ENCODE measurements around the gene RMC1. TPM values are rescaled to one million over a fixed set of nuclear protein-coding genes. Genes with fewer than 3 reads are reported as not detected.

RMC1 gene
- total RNA-seq, 2 experiments from 2014 or later, result 46.9 to 48.3 TPM

- H3K4me1 ChIP-seq (ENCODE audit: insufficient read depth, low read length), result peaks cover 28% of the 10 kb centered on the region
- Mint-ChIP-seq H3K27me3 (no peaks in the 10 kb centered on the region), H3K36me3 (ENCODE audit: low read depth) (peaks cover 82% of the 10 kb centered on the region), H3K27ac (no peak overlapping the region), H3K9me3 (no peaks in the 10 kb centered on the region), H3K4me1 (ENCODE audit: low read depth) (peaks cover 12% of the 10 kb centered on the region), H3K4me3 (no peak overlapping the region)
- intact Hi-C loops (cut with DNase I, micrococcal nuclease), result no loop called here
- DNase-seq, result no peak
- TF ChIP-seq CTCF (IDR thresholded peaks at IDR 0.05), result no peak
- H3K27me3 ChIP-seq (ENCODE audit: control insufficient read depth in 1 of 2, insufficient read depth in 2 of 2, low read length in 2 of 2), result no peaks in the 10 kb centered on the region
- ChIA-PET POLR2A (no interaction called here), CTCF (no interaction called here)
- peaks cover 55% of the 10 kb centered on the region for H3K36me3 ChIP-seq (ENCODE audit: insufficient read depth, low read length)
- H3K4me3 ChIP-seq (ENCODE audit: low read length), result no peak overlapping the region
- no peaks in the 10 kb centered on the region for H3K9me3 ChIP-seq (ENCODE audit: control insufficient read depth in 1 of 2, insufficient read depth in 1 of 2, low read length in 2 of 2)
- no peak overlapping the region for H3K27ac ChIP-seq (ENCODE audit: low read depth in 1 of 2, low read length in 2 of 2)
- no peak for ATAC-seq (ENCODE audit: poor library complexity)
Observed at GRCh38 chr18:23567671-23568070, 64.4 kb downstream of the RMC1 start.

GRCh38 chr18:23568281-23569138, 65.2 kb downstream of the RMC1 start:
- POLR2A ChIA-PET, result interaction anchor here (0.7 kb wide), 1 partner anchor 35 kb away, joined by 3 read pairs; no protein-coding TSS in a partner anchor
- Histone ChIP-seq H3K9me3 (ENCODE audit: control insufficient read depth in 1 of 2, insufficient read depth in 1 of 2, low read length in 2 of 2) (no peaks in the 10 kb centered on the region), H3K27me3 (ENCODE audit: control insufficient read depth in 1 of 2, insufficient read depth in 2 of 2, low read length in 2 of 2) (no peaks in the 10 kb centered on the region), H3K36me3 (ENCODE audit: insufficient read depth, low read length) (peaks cover 53% of the 10 kb centered on the region), H3K4me3 (ENCODE audit: low read length) (no peak overlapping the region), H3K4me1 (ENCODE audit: insufficient read depth, low read length) (peaks cover 32% of the 10 kb centered on the region), H3K27ac (ENCODE audit: low read depth in 1 of 2, low read length in 2 of 2) (no peak overlapping the region)
- no peak for TF ChIP-seq CTCF (IDR thresholded peaks at IDR 0.05)
- no peaks in the 10 kb centered on the region for H3K27me3 Mint-ChIP-seq
- CTCF ChIA-PET, result interaction anchor here (1.5 kb wide), 1 partner anchor 21 kb away, joined by 3 read pairs; no protein-coding TSS in a partner anchor
- H3K4me1 Mint-ChIP-seq (ENCODE audit: low read depth), result peaks cover 15% of the 10 kb centered on the region
- H3K27ac Mint-ChIP-seq, result no peak overlapping the region
- no peak for DNase-seq
- intact Hi-C loops (cut with DNase I, micrococcal nuclease), result no loop called here
- H3K9me3 Mint-ChIP-seq, result no peaks in the 10 kb centered on the region
- H3K4me3 Mint-ChIP-seq, result no peak overlapping the region
- H3K36me3 Mint-ChIP-seq (ENCODE audit: low read depth), result peaks cover 80% of the 10 kb centered on the region
- no peak for ATAC-seq (ENCODE audit: poor library complexity)

- no peak for TF ChIP-seq CTCF (IDR thresholded peaks at IDR 0.05)
- peaks cover 21% of the 10 kb centered on the region for H3K4me1 Mint-ChIP-seq (ENCODE audit: low read depth)
- H3K36me3 Mint-ChIP-seq (ENCODE audit: low read depth), result peaks cover 82% of the 10 kb centered on the region
- ChIA-PET POLR2A (interaction anchor here (0.6 kb wide), 1 partner anchor 16 kb away, joined by 3 read pairs; no protein-coding TSS in a partner anchor), CTCF (interaction anchor here (1.5 to 1.8 kb wide), 2 partner anchors 17 to 22 kb away, joined by 3 to 6 read pairs; partner anchors contain the start of gene NPC1)
- no peak overlapping the region for H3K4me3 Mint-ChIP-seq
- no peak overlapping the region for H3K4me3 ChIP-seq (ENCODE audit: low read length)
- H3K27ac Mint-ChIP-seq, result no peak overlapping the region
- ATAC-seq (ENCODE audit: poor library complexity) (no peak), DNase-seq (no peak)
- no peak overlapping the region for H3K27ac ChIP-seq (ENCODE audit: low read depth in 1 of 2, low read length in 2 of 2)
- H3K36me3 ChIP-seq (ENCODE audit: insufficient read depth, low read length), result peaks cover 53% of the 10 kb centered on the region
- H3K9me3 ChIP-seq (ENCODE audit: control insufficient read depth in 1 of 2, insufficient read depth in 1 of 2, low read length in 2 of 2), result no peaks in the 10 kb centered on the region
- no peaks in the 10 kb centered on the region for H3K9me3 Mint-ChIP-seq
- intact Hi-C loops (cut with DNase I, micrococcal nuclease), result loop anchor here in 1 of 2 experiments (5.0 kb wide), 1 partner anchor 42 kb away; no protein-coding TSS in a partner anchor
- H3K4me1 ChIP-seq (ENCODE audit: insufficient read depth, low read length), result peaks cover 32% of the 10 kb centered on the region
- no peaks in the 10 kb centered on the region for H3K27me3 Mint-ChIP-seq
- no peaks in the 10 kb centered on the region for H3K27me3 ChIP-seq (ENCODE audit: control insufficient read depth in 1 of 2, insufficient read depth in 2 of 2, low read length in 2 of 2)
Observed at GRCh38 chr18:23569299-23570063, 66.2 kb downstream of the RMC1 start.

Measured in CD4-positive, alpha-beta T cell (primary cell).